ENCODE measurements around the gene MOXD1. TPM values are rescaled to one million over a fixed set of nuclear protein-coding genes. Genes with fewer than 3 reads are reported as not detected.

Gene MOXD1
- total and polyA plus RNA-seq, 4 donors: 4.5 to 37.5 (median 17.7) TPM

DNA sequence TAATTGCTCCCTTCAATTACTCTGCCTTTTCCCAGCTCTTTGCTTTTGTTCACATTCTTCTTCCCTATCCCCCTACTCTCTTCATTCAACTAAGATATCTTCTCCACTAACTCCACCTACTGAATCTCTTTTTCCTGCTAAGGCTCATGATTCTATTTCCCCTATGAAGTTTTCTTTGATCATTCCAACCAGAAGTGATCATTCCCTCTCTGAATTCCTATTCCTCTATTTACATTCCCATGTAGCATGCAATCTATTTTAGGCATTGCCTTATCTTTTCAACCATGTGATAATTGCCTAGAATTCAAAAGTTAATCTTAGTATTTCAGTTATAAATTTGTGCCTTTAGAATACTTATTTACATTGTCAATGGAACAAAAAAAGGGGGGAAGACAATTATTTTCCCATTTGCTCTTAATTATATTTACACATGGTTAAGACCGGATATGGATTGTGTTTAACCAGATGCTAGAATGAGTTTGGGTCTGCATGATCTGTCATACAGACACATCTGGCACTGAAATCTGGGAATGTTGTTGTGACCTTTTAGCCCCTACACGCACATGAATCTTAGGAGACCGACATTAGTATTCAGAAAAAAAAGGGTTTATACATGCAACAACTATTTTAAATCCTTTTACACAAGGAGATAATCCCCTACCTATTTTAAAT is 20.8 kb downstream of the MOXD1 start:
- peaks cover 0 to 2% (median 0%) of the 10 kb centered on the region in 4 donors for H3K36me3 ChIP-seq (ENCODE audit: control insufficient read depth in 4 of 4, insufficient read depth in 4 of 4, low read length in 4 of 4)
- no peak overlapping the region for H3K4me3 ChIP-seq
- H3K9ac ChIP-seq (ENCODE audit: insufficient read depth in 1 of 2, low read length in 2 of 2): no peak overlapping the region
- H3K4me1 ChIP-seq (ENCODE audit: control insufficient read depth in 5 of 5, insufficient read depth in 5 of 5, low read length in 5 of 5): peaks cover 0 to 15% (median 0%) of the 10 kb centered on the region in 5 donors
- DNase-seq (peak; percentile 55 to 89 (median 84)), ATAC-seq (ENCODE audit: insufficient read depth, low FRiP score) (no peak)
- no peak overlapping the region for H3K27ac ChIP-seq (ENCODE audit: low read depth in 1 of 2, low read length in 1 of 2)
- 64 to 76% methylated on average over 3 of the region's 3 CpGs for WGBS, 2 donors
- TF ChIP-seq, protein P1, sequence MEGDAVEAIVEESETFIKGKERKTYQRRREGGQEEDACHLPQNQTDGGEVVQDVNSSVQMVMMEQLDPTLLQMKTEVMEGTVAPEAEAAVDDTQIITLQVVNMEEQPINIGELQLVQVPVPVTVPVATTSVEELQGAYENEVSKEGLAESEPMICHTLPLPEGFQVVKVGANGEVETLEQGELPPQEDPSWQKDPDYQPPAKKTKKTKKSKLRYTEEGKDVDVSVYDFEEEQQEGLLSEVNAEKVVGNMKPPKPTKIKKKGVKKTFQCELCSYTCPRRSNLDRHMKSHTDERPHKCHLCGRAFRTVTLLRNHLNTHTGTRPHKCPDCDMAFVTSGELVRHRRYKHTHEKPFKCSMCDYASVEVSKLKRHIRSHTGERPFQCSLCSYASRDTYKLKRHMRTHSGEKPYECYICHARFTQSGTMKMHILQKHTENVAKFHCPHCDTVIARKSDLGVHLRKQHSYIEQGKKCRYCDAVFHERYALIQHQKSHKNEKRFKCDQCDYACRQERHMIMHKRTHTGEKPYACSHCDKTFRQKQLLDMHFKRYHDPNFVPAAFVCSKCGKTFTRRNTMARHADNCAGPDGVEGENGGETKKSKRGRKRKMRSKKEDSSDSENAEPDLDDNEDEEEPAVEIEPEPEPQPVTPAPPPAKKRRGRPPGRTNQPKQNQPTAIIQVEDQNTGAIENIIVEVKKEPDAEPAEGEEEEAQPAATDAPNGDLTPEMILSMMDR (IDR thresholded peaks at IDR 0.05; ENCODE audit: control extremely low read depth, extremely low read depth): no peak
- H3K9me3 ChIP-seq (ENCODE audit: control insufficient read depth in 4 of 4, insufficient read depth in 3 of 4, low read length in 3 of 4): peaks cover 0 to 5% (median 0%) of the 10 kb centered on the region in 4 donors
- H3K27me3 ChIP-seq (ENCODE audit: control insufficient read depth in 3 of 3, insufficient read depth in 3 of 3, low read length in 2 of 3): no peaks in the 10 kb centered on the region

DNA sequence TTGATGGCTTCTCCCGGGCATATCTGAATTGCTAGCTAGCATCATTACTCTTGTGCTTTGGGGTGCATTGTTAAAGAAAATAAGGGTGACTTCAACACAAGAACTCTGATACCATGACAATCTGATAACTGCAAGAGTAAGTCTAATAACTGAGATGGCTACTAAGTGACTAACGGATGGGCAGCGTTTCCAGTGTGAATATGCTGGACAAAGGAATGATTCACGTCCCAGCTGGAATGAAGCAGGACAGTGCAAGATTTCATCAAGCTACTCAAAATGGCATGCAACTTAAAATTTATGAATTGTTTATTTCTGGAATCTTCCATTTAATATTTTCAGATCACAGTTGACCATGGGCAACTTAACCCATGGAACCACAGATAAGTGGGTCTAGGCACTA is 31.7 kb downstream of the MOXD1 start:
- 83 to 88% methylated on average over 4 of the region's 4 CpGs for WGBS, 2 donors
- TF ChIP-seq, protein P1 (IDR thresholded peaks at IDR 0.05; ENCODE audit: control extremely low read depth, extremely low read depth): no peak
- H3K4me1 ChIP-seq (ENCODE audit: control insufficient read depth in 5 of 5, insufficient read depth in 5 of 5, low read length in 5 of 5): peaks cover 0 to 25% (median 0%) of the 10 kb centered on the region in 5 donors
- no peaks in the 10 kb centered on the region for H3K9me3 ChIP-seq (ENCODE audit: control insufficient read depth in 4 of 4, insufficient read depth in 3 of 4, low read length in 3 of 4)
- DNase-seq (no peak), ATAC-seq (ENCODE audit: insufficient read depth, low FRiP score) (no peak)
- no peak overlapping the region for H3K4me3 ChIP-seq
- no peaks in the 10 kb centered on the region for H3K27me3 ChIP-seq (ENCODE audit: control insufficient read depth in 3 of 3, insufficient read depth in 3 of 3, low read length in 2 of 3)
- no peak overlapping the region for H3K27ac ChIP-seq (ENCODE audit: low read depth in 1 of 2, low read length in 1 of 2)
- H3K36me3 ChIP-seq (ENCODE audit: control insufficient read depth in 4 of 4, insufficient read depth in 4 of 4, low read length in 4 of 4): no peaks in the 10 kb centered on the region
- no peak overlapping the region for H3K9ac ChIP-seq (ENCODE audit: insufficient read depth in 1 of 2, low read length in 2 of 2)

DNA sequence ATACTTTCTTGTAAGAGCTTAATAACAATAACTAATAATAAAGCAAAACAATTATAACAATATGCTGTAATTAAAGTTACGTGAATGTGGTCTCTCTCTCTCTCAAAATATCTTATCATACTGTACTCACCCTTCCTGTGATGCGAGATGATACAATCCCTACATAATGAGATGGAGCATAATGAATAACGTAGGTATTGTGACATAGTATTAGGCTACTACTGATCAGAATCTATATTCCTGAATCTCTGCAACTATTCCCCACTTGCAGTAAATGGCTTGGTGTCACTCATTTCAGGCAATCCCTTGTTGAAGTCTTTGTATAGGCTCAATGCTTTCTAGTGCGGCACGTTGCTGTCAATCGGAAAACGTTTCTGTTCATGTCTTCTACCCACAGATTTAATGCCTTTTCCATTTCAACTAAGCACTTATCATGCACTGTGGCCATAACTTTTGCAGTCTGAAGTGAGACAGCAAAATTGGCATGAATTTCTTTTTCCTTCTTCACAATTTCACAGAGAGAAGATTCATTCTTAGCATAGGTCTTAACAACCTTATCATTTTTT is 32.3 kb downstream of the MOXD1 start:
- Histone ChIP-seq H3K9me3 (ENCODE audit: control insufficient read depth in 4 of 4, insufficient read depth in 3 of 4, low read length in 3 of 4) (no peaks in the 10 kb centered on the region), H3K4me3 (no peak overlapping the region), H3K4me1 (ENCODE audit: control insufficient read depth in 5 of 5, insufficient read depth in 5 of 5, low read length in 5 of 5) (peaks cover 0 to 30% (median 0%) of the 10 kb centered on the region in 5 donors), H3K36me3 (ENCODE audit: control insufficient read depth in 4 of 4, insufficient read depth in 4 of 4, low read length in 4 of 4) (no peaks in the 10 kb centered on the region), H3K27me3 (ENCODE audit: control insufficient read depth in 3 of 3, insufficient read depth in 3 of 3, low read length in 2 of 3) (no peaks in the 10 kb centered on the region), H3K9ac (ENCODE audit: insufficient read depth in 1 of 2, low read length in 2 of 2) (no peak overlapping the region), H3K27ac (ENCODE audit: low read depth in 1 of 2, low read length in 1 of 2) (no peak overlapping the region)
- ATAC-seq (ENCODE audit: insufficient read depth, low FRiP score): no peak
- DNase-seq: no peak
- WGBS, 2 donors: 85 to 89% methylated on average over 7 of the region's 7 CpGs
- TF ChIP-seq, protein P1 (IDR thresholded peaks at IDR 0.05; ENCODE audit: control extremely low read depth, extremely low read depth): no peak

All from lung (tissue), 12 donors.